Renal cortex interstitium (tissue), 11 donors: ENCODE data around the gene GAS5. TPM values are rescaled to one million over a fixed set of nuclear protein-coding genes. Genes with fewer than 3 reads are reported as not detected.
"Not testable (repeated sequence)": the region's sequence is repeated elsewhere in the genome, so short reads cannot be mapped to it uniquely, and the experiment has no call there.

ENCODE experiments used
- DNase-seq, 11 donors: peaks; one replicate each; pipeline ENCODE4 v3.0.0-alpha.2; 2013; ENCODE audit warnings: low read depth in 9 of 11, low spot score in 4 of 11; ENCODE audit errors: extremely low read depth in 1 of 11
- polyA plus RNA-seq, 3 donors: library from polyadenylated mRNA; unstranded; fragments of 120-200 nt; gene quantifications; one replicate each; pipeline ENCODE4 v1.2.1, GENCODE V29; 2013; ENCODE audit not compliant: insufficient read length in 3 of 3

GAS5 gene
- polyA plus RNA-seq, 3 donors: 562 to 661 (median 614) TPM

DNA sequence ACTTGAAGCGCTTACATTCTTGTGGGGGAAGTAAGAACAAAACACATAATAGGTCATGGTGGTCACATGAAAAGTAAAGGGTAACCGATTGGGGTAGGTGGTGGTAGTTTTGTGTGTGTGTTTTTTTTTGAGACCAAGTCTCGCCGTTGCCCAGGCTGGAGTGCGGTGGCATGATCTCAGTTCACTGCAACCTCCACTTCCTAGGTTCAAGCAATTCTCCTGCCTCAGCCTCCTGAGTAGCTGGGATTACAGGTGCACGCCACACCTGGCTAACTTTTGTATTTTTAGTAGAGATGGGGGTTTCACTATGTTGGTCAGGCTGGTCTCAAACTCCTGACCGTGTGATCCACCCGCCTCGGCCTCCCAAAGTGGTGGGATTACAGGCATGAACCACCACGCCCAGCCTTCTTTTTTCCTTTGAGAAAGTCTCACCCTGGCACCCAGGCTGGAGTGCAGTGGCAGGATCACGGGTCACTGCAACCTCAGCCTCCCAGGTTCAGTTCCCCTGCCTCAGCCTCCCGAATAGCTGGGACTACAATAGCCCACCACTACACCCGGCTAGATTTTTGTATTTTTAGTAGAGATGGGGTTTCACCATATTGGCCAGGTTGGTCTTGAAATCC is 5.5 kb downstream of the GAS5 start:
- DNase-seq: not testable (repeated sequence)

DNA sequence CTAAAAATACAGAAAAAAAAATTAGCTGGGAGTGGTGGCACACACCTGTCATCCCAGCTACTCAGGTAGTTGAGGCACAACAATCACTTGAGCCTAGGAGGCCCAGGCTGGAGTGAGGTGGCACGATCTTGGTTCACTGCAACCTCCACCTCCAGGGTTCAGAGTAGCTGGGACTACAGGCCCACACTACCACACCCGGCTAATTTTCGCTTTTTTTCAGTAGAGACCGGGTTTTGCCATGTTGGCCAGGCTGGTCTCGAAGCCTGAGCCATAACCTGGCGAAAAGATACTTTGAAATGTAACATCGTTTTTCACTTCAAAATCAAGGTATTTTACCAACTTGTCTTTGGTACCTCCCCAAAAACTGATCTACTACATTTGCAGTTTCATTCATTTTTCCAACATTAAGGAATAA is 6.1 kb downstream of the GAS5 start:
- no peak for DNase-seq

DNA sequence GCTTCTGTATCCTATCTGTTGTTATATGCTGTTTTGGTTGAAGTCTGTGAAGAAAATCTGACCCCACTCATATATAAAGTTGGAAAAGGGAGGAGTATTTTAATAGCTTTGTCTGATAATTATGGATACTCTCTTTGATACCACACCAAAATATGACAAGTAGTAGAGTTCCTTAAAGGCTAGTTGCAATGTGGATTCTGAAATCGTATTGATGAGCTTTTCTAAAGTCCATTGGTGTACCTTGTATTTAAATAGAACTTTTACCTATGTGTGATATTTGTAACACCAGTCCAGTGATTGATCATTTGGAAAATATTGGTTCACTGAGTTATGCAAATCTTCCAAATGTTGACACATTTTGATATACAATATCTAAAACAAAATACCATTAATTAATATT is 7.7 kb downstream of the GAS5 start:
- DNase-seq: no peak

DNA sequence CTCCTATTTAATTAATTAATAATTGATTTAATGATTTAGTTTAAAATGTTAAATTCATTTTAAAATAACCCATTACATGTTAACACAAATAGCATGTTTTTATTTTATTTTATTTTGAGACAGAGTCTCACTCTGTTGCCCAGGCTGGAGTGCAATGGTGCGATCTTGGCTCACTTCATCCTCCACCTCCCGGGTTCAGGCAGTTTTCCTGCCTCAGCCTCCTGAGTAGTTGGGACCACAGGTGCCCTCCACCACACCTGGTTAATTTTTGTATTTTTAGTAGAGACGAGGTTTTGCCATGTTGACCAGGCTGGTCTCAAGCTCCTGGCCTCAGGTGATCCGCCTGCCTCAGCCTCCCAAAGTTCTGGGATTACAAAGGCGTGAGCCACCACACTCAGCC is 8.2 kb downstream of the GAS5 start:
- DNase-seq: not testable (repeated sequence)

DNA sequence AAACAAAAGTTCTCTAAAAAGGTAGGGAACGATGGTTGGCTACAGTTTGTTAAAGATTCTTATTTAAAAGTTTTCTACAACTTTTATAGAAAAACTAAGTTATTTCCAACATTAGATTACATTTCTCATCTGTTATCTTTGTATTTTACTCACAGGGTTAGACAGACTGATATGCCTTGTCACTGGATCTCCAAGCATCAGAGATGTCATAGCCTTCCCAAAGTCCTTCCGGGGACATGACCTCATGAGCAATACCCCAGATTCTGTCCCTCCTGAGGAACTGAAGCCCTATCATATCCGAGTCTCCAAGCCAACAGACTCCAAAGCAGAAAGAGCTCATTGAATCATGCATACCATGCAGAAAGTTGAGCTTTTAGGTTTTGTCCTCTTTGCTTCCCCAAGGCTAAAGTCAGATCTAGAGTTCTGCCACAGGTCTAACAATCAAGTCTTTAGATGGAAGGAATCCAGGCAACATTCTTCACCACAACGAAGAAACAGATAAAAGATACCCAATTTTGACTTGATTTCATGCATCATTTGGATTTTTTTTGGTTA is 10.3 kb downstream of the GAS5 start:
- DNase-seq: no peak

DNA sequence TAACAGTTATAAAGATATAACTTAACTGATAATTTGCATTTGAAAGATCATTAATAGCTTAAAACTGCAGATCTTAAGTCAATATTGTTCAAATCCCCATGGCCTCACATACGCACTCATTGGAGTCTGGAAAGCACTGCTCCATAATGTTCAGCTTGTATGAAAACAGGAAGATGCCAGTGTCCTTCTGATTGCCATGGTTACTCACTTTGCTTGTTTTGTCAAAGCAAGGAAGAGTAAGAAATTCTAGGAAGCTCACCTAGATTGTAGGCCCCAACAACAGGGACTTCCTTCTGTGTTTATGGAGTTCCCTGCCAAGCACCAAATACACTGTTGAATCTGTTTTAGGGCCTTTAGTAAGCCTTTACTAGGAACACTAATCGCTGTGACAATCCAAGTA is 10.9 kb downstream of the GAS5 start:
- DNase-seq: no peak

DNA sequence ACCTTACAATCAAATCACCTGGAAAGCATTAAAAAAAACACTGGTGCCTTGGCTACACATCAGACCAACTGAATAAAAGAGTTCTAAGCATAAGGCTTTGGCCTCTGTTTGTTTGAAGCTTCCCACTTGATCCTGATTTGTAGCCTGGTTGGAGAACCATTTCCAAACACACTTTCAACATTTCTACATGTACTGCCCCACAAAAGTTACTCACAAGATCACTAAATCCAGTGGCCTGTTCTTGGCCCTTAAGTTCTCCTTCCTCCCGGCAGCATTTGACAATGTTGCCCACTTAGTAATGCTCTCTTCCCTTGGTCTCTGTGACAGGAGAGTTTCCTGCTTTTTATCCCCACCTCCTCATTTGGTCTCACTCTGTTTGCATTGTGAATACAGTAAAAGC is 11.8 kb downstream of the GAS5 start:
- no peak for DNase-seq

DNA sequence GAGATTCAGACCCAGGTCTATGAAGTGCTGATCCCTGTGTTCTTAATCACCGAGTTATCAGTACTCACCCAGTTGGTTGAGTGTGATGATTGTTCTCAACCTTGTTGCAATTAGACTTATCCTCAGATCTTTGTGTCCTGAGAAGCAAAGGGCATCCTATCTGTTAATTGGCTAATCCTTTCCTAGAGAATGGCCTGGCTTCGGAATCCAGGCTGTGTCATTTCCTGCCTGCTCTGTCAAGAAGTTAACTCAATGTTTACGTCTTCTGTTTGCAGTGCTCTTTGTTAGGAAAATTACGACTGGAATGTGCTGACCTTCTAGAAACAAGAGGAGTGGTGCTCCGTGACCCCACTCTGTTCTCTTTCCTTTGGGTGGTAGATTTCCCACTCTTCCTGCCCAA is 14.7 kb downstream of the GAS5 start:
- DNase-seq: no peak

DNA sequence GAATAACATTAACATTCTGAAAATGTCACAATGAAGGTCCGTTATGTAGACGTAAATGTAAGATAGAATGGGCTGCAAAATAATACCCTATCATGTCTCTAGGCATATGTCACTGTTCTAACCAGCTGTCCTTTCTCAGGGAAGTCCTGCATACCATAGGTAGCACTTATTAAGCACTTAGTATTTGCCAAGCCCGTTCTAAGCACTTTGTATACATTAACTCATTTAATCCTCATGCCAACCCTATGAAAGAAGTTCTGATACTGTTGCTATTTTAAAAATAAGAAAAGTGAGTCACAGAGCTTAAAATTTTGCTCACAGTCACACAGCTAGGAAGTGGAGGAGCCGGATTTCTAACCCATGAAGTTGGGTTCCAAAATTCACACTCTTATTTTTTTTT is 15.7 kb downstream of the GAS5 start:
- no peak for DNase-seq

DNA sequence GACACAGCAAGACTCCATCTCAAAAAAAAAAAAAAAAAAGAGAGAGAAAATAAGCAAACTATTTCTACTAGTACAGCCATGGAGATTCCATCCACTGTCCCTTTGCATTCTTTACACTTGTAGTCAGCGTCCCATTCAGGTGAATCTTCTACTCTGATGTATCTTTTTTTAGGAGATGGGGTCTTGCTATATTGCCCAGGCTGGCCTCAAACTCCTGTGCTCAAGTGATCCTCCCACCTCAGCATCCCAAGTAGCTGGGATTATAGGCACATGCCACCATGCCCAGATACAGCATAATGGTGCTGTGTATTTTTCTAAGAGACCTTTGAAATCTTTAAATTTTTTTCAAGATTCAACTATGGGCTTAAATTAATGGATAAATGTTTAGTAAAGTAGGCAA is 35.0 kb downstream of the GAS5 start:
- DNase-seq: no peak

DNA sequence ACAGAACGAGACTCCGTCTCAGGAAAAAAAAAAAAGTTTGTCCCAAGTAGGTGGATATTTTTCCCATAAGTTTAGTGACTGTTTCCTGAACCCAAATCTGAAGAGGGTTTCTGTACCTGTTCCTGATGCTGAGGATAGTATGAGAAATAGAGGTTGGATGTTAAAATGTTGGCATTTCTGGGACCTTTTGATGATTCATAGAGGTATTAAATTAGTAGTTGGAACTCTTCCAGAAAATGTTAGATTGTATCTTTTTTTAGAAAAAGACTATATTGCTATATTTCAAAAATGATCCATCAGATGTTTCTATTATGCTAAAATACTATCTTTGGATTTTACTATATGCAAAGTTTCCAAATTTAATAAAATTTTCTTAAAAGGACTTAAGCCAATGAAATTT is 40.2 kb downstream of the GAS5 start:
- no peak for DNase-seq

DNA sequence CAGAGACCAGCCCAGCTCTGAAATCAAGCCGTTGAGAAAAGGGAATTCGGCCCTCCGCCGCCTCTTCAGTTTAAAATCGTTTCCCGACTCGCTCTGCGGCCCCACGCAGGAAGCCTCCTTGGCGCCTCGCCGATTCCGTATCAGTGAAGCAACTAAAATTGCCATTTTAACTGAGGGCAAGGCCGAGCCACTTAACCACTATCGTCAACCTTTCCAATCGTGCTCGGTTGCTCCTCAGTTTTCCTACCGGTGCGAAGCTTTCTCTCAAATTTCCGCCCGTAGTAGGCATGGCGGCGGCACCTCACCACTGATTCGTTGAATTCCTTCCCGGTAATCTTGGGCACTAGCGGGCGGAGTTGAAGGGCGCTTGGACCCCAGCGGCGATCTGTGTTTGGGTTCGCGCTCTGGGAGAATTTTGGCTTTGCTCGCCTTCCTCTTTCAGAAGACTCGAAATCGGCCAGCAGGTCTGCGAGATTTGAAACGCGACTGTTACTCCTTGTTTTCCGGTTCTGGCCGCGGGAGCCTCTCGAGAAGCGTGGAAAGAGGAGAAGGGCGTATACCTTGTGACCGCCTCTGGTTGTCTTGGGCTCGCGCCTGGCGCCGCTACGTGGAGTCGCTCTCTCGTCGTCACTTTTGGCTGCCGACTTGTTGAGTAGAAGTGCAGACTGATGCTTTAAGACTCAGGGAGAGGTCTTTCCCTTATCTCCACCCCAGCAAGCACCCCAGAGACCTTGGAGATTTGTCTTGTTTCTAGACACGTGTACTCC is 43.3 kb downstream of the GAS5 start, which contains the start of the genes CENPL and DARS2:
CENPL (minus strand) TSS at position 569 of the 767 bp plus-strand sequence. CDS start 13,584 bp downstream, outside the sequence.
DARS2 (plus strand) TSS at position 359 of the 767 bp plus-strand sequence. CDS start 557 bp downstream, outside the sequence.
- DNase-seq: peak; percentile 87 to 98 (median 96)

DNA sequence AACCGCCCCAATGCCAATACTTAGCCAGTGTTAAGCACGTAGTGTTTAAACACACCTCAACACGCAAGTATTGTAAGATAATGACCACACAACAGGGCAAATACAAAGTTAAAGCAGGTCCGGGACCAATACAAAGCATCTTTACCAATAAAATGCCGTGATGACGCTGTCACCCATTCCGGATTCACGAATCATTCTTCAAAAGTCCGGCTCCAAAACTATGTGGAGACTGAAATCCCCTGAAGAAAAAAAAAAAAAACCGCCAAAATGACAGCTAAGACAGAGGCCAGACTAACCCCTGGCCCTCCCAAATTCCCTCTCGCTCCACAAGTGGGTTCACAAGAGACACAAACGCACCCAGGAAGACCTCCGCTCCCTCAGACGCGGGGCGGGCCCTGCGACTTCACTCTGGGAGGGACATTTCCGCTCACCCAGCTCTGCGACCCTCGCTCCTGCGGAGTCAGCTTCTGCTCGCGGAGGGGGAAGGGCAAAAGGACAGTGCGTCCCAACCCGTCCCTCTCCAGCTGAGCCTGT is 43.9 kb downstream of the GAS5 start:
- peak in 5 of 11 donors; percentile 1 to 5 (median 1) for DNase-seq

DNA sequence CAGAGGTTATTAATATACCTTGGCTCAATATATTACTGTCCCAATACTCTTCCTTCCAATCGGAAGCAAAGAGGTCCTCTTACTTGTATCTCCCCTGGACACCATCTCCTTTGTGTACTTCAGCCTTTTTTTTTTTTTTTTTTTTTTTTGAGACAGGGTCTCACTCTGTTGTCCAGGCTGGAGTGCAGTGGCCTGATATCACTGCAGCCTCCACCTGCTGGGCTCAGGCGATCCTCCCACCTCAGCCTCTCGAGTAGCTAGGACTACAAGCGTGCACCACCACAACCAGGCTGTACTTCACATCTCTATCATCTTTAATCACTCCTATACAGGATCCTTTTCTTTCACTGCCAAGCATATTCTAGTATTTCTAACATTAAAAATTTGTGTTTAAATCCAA is 46.1 kb downstream of the GAS5 start:
- DNase-seq: no peak

DNA sequence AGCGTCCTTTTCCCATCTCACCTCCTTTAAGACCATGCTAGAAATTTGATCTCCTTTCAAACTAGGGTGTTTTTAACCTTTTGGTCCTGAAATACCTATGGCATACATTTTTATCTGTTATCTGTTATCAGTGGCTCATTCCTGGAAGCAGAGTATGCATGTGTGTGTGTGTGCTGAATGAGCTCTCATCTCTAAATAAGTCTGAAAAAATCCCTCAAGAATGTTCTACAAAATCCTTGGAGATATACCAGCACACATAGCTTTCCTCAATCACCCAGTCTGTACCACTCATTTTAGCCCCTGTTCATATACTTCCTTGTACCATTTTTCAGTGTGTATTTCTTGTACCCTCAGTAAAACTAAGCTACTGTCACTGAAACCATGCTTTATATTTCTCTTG is 49.3 kb downstream of the GAS5 start:
- no peak for DNase-seq

Other genes starting within 250 kb of the GAS5 start
- not detected for gene TEX50, start 232.7 kb downstream of the GAS5 start, polyA plus RNA-seq
- 1 to 10 TPM; 3.9 to 5.6 (median 4.7) TPM for gene ANKRD45, start 198.1 kb downstream of the GAS5 start, polyA plus RNA-seq
- gene KLHL20, start 153.0 kb downstream of the GAS5 start, polyA plus RNA-seq: 10 to 100 TPM; 21.4 to 23.9 (median 22.5) TPM
- gene DARS2, start 43.3 kb downstream of the GAS5 start, polyA plus RNA-seq: 10 to 100 TPM; 24.5 to 27.4 (median 24.9) TPM
- gene CENPL, start 43.1 kb downstream of the GAS5 start, polyA plus RNA-seq: 10 to 100 TPM in 2 of 3 donors, 1 to 10 TPM in 1; 9.7 to 13.0 (median 12.5) TPM
- gene ZBTB37, start 391 bp upstream of the GAS5 start, polyA plus RNA-seq: 10 to 100 TPM in 2 of 3 donors, 1 to 10 TPM in 1; 8.9 to 11.5 (median 10.1) TPM
- gene SERPINC1, start 49.3 kb upstream of the GAS5 start, polyA plus RNA-seq: under 1 TPM; 0.40 to 0.79 (median 0.56) TPM
- 10 to 100 TPM; 11.8 to 15.3 (median 13.8) TPM for gene RC3H1, start 154.4 kb upstream of the GAS5 start, polyA plus RNA-seq